NCI-H1930 (cell line): Measurements from ENCODE around the gene HTR5A.

Experiments
- DNase-seq, 2 experiments: peaks; one replicate each; lab custom pipeline; 2025; lab: John Stamatoyannopoulos, UW

Gene HTR5A

DNA sequence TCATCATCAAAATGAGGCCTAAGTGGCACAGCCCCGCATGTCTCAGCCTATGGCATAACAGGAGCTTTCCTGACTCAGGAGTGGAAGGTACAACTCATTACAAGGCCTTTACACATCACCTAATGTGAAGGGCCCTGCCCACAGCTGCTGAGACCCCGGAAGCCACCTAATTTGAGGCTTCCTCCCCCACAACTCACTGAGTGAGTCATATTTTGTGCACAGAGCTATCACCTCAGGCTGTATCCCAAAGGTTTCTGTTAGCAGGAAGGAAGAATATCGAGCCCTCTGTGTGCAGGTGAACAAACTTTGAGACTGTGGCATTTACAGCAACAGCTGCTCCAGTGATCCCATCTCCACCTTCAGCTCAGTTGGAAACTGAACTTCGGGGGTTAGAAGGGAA lies 20.6 kb downstream of the HTR5A start:
- no peak for DNase-seq

DNA sequence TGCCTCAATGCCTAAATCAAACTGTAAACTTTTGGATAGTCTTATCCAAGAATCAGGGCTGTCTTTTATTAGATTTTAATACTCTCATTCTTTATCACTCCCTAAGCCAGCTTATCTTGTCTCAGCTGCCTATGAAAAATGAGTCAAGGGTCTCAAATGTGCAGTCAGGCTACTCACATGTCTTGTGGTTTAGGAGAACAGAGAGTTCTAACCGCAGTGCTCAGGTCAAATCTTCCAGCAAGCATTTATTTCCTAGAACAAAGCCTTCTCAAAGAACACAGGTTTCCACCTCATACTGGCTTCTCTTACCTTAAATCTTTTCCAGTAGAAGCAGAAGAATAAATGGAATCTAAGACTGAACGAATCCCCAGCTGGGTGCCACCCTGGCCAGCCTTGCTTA lies 23.5 kb downstream of the HTR5A start:
- DNase-seq = no peak

DNA sequence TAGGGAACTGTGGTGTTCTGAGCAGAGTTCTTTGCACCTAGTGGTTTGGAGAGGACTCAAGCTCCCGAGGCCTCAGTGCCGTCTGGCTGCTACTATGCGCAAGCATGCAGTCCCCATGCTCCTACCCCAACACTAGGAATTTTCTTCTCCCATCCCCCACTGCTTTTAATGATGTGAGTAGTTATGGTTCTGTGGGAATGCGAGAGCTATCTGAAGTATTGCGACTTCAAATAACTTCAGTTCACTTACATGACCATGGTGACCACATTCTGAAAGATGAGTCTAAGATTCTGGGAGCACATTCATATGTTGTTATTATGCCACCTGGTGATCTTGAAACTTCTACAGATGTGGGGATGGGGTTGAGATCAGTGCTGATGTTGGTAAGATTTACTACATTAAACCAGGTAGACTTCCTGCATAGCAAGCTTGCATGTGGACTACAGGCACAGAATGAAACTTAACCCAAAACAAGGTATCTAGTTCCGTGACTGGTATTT lies 24.6 kb downstream of the HTR5A start:
- DNase-seq = no peak

DNA sequence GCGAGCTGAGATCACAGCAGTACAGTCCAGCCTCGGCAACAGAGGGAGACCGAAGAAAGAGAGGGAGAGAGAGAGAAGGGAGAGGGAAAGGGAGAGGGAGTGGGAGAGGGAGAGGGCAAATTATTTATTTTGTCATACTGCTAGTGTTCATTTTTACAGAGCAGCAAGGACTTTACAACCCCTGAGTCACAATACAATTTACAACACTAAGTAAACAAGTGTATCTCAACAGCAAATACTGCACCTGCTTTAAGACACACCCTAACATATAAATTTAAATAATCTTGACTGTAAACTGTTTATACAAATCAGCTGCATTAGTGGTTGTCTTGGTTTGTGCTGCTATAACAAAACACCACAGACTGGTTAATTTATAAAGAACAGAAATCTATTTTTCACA lies 27.2 kb downstream of the HTR5A start:
- DNase-seq = no peak

DNA sequence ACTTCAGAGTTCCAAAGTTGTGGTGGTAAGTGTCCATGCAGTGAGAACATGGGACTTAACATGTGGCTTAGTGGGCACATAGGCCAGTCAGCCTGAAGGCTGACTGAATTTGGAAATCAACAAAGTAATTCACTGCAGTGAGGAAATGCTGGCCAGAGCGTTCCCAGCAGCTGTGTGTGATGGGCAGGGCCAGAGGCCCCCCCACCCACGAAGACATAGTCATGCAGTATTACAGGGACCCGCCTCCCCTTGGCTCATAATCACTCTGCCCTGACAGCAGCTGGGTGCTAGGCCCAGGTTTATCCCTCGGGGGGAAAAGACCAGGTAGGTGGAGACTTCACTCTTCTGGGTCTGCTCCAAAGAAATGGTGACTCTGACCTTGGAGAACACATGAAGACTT lies 33.7 kb downstream of the HTR5A start:
- no peak for DNase-seq

DNA sequence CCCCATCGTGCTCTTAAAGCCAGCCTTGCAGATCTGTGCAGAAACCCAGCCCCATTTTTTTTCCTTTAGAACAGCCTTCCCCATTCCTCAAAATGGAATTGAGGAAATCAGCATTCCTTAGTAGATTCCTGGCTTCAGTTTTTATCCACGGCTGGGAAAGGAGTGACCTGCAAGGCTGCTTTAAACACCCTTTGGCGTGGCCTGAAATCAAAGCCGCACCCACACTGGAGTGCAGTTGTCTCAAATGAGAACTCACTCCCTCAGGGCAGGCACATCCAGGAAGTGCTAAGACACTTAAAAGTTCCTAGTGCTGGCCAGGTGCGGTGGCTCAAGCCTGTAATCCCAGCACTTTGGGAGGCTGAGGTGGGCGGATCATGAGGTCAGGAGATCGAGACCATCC lies 34.8 kb downstream of the HTR5A start:
- no peak for DNase-seq

DNA sequence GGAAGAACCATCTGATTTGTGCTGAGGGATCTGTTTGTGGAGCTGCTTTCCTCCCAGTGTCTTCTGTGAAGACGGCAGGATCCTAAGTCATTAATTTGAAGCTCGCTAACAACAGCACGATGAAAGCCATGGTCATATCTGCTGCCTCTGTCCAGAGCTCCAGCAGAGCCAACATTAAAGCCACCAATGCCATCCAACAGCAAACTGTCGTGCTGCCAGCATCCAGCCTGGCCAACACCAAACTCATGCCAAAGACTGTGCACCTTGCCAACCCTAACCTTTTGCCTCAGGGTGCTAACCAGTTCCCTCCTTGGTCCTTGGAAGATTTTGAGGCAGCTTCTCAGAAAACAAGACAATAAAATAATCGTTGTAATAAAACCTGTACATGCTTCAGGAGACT lies 36.2 kb downstream of the HTR5A start:
- no peak for DNase-seq

DNA sequence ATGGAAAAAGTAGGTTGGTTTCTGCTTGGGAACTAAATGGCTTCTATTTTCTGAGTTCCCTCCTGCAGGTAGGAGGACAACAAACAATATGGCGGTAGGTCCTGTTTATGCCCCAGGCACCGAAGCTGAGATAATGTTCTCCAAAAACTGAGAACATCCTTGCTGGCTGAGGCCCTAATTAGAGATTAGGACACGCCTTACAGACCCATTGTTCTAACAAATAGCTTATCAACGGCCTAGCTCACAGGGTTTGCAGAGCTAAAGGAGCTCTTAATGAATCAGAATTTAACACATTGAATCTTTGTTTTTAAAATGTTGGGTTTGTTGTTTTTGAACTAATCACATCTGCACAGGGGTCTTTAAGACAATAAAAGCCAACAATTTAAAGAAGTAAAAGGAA lies 37.0 kb downstream of the HTR5A start:
- no peak for DNase-seq

DNA sequence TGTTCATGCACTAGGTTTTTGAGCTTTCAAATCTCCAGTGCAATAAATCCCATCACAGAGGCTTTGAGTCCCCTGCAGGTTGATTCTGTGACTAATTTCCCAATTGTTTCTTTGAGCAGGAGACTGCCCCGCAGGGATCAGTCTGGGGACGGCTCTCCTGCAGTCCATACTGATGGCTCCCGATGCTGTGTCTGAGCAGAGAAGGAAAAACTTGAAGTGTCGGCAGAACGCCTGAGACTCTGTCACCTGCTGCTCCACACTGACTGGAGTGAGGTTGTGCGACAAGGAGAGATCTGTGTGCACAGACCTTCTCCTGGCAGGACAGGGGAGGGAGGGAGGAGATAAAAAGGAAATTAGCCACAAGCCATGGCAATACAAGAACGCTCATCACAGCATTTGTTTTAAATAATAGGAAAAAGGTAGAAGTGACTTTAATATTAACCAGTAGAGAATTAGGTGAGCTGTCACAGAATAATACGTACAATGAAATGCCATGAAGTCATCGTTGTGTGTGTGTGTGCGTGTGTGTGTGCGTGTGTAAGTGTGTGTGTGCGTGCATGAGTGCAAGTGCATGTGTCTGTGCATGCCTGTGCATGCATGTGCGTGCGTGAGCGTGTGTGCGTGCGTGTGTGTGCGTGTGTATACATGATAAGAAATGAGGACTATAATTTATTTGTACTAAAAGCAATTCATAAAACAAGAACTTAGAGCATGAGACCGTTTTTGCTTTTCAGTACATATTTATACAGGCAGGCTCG lies 38.2 kb downstream of the HTR5A start:
- no peak for DNase-seq

DNA sequence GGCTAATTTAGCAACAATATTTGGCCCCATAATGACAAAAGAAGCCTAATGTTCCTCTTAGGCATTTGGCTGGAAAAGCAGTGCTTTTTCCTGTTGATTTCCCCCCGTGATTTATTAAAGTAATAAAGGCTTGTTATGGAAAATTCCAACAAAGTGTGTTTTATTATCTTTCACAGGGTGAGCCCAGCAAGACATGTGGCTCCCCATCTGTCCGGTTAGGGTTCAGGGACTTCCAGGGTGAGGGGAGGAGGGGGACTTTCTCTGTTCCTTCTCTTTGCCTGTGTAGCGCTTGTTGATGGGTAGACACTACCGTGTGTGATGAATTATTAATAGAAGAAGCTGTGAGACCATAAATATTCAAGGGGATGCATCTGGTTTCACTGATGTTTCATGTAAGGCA lies 39.0 kb downstream of the HTR5A start:
- no peak for DNase-seq

DNA sequence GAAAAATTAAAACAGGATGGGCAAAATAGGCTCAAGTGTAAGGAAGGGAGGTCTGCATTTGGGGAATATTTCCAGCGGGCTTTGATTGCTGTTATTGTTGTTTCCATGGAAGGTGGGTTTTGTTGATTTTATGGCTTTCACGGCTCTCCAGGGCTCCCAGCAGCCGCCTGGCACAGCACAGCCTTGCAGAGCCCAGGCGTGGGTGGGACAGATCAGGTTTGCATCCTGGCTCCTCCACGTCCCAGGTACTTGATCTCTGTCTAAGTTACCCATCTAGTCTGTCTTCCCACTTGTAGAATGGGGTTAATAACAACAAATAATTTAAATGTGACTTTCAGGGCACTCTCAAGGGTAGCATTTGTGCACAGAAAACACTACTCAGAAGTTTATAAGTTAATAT lies 45.2 kb downstream of the HTR5A start:
- DNase-seq = no peak

DNA sequence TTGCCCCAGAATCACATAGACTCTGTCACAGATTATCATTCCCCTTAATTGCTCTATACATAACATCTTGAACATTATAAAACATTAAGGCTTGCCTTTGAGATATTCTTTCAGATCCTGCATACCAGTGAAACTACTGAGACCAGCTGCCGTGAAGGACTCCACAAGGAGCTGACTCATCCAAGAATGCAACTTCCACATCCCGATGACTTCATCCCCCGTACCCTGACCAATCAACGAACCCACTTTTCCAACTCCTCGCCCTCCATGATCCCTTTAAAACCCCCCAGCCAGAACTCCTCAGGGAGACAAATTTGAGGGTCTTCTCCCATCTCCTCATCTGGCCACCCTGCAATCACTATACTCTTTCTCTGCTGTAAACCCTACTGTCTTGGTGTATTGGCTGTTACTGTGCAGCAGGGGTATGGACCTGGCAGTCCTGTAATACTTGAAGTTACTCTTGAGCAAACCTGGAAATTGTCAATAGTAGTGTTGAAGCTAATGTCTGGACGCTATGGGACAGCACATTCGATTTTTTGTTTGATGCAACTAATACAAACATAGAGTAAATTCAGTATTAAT lies 49.8 kb downstream of the HTR5A start:
- no peak for DNase-seq

DNA sequence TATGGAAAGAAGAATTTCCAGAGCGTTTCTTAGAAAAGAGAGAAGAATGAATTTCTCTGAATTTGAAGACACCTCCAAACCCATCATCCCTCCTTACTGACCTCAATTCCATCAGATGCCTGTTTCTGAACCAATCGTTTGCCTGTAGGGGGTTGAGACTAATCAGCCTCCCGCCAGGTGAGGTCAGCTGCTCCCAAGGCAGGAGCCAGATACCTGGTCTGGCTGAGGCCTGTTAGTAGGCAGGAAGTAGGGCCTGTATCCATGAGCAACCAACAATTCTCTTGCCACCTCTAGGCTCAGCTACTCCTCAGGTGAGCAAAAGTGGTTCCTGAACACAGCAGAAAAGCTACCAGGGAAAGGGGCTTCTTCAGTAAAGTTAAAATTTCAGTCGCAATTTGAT lies 50.3 kb downstream of the HTR5A start:
- DNase-seq = no peak

DNA sequence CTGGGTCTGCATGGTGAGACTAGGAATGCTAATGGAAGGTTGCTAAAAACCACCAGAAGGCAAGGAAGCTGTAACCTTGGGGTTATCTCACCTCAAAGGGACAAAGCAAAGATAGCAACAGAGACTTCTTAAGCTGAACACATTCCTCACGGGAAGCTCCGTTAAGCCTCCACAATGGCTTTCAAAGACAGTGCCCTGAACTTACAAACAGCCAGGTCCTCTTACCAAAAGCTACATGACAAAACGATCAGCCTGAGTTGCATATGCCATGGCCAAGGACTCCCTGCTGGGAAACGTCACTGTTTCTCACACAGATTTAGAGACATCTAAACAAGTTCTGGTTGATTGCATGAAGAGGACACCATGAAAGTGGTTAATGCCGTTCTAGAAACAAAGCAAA lies 52.7 kb downstream of the HTR5A start:
- DNase-seq = no peak

DNA sequence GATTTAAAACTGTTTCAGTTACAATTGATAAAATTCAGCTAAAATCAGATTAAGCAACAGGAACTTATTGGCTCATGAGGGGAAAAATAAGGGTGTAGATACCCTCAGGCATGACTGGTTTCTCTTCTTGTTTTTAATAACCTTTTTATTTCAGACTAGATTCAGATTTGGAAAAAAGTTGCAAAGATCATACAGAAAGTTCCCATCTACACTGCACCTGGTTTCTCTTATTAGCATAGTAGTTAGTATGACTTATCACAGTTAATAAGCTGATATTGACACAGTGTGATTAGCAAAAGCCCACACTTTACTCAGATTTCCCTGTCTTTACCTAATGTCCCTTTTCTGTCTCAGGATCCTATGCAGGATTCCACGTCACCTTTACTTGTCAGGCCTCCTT lies 53.3 kb downstream of the HTR5A start:
- DNase-seq = no peak

DNA sequence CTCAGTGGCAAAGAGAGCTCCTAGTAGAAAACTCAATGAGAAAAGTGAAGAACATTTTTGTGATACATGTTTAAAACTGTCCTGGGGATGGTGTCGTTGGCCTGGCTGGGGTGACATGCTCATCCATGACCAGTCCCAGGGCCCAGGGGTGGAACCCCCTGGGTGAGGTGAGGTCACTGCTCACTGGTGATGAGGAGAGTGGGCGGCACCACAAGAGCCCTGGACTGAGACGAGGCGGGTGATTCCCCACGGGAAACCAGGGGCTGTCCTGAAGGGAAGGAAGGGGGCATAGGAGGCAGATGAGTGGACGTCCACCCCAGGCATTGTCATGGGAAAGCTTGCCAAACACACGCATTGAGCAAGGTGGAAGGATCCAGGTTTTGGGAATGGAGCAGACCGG lies 54.6 kb downstream of the HTR5A start:
- DNase-seq = no peak

DNA sequence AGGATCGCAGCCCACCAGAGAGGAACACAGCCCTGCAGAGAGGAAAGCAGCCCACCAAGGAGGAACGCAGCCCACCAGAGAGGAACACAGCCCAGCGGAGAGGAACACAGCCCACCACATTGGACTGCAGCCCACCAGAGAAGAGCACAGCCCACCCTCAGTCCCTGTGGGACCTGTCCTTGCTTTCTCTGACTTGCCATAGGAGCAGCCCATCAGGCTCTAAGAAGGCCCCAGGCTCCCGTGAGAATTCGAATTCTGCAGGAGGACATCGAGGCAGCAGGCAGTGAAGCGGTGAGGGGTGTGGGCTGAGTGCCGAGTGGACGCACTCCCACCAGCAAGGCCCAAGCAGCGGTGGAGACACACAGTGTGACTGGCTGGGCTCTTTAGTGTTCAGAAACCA lies 59.1 kb downstream of the HTR5A start:
- DNase-seq = no peak

DNA sequence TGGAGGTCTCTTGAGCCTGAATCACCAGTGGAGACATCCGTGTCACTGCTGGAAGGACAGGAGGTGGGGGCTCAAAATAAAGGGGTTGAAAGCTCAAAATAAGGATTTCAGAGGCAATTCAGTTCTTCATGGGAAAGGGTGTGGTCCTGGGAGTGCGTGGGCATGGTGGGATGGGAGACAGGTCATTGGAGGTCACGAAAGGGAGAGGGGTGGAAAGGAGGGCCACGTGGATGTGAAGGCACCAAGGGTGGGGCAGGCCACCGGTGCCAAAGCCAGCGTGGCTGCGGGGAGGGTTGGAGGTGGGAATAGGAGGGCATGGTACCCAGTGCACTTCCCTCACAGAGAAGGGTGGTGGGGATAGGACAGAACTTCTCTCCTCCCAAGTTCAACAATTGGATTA lies 59.7 kb downstream of the HTR5A start:
- DNase-seq = no peak

DNA sequence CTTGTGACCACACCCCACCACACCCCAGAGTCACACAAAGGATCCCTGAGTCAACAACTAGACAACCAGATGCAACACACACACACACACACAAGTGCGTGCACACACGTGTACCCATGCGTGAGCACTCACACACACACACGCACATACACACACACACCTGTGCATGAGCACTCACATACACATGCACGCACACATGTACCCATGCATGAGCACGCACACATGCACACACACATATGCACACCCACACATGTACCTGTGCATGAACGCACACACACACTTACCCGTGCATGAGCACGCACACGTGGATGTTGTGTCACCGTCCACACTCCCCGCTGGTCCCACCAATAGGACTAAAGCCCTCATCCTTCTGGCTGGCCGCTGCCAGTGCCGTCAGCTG lies 60.4 kb downstream of the HTR5A start:
- no peak for DNase-seq

DNA sequence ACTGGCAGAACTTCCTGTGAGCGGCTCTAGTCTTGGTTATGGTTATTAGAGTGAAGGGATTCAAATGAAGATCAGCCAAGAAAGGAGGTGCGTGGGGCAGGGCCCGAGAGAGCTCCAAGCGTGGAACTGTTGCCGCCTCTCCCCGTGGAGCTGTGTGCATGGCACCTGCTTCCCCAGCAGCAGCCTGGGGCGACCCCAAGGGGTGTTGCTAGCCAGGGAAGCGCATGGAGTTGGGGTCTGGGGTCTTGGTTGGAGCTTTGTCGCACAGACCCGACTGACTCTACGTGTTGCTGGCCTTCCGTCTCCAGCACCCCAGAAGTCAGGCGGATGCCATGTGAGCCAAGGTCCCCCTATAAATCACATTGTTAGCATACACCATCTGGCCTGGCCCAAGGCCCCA lies 61.0 kb downstream of the HTR5A start:
- no peak for DNase-seq

DNA sequence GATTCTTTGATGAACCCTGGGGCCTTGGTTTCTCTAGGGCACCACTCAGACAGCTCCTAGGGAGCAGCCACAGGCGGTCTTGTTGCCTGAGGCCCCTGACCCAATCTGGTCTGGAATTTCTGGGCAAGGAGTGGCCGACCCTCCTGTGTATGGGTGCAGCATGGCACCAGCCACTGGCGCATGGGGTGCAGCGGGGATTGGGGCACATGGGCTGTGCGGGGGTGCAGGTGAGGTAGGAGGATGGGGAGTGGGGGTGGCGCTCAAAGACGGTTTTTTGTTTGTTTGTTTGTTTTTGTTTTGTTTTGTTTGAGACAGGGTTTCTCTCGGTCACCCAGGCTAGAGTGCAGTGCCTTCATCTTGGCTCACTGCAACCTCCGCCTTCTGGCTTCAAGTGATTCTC lies 62.3 kb downstream of the HTR5A start:
- no peak for DNase-seq

DNA sequence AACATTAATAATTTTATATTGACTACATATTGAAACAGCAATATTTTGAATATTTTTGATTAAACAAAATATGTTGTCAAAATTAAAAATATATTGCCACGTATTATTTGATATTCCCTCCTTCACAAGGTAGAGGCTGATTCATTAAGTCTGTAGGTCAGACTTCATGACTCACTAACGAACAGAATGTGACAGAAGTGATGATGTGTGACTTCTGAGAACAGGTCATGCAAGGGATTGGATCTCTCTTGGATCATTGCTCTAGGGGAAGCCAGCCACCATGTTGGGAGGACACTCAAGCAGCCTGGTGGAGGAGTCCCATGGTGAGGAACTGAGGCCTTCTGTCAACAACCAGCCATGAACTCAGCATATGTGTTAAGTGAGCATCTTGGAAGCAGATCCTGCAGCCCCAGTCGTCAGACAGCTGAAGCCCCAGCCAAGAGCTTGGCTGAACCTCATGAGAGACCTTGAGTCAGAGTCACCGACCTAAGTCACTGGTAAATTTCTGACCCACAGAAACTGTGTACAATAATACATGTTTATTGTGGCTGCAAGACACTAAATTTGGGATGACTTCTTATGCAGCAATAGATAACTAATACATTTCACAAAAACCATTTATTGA lies 66.6 kb downstream of the HTR5A start:
- DNase-seq = no peak
